ENCODE results near the gene HTT.

The HTT gene

GRCh38 chr4:3196670-3197359 lies 122.3 kb downstream of the HTT start:
- Histone ChIP-seq H3K27me3 (no peaks in the 10 kb centered on the region), H4K20me1 (peaks cover 0 to 83% (median 35%) of the 10 kb centered on the region in 11 experiments; a peak in 13 of 22 replicates), H3K9ac (0 out of 22 replicates have a peak overlapping the region, but pooled peaks of 1 of the 11 experiments have one; percentile 27), H3K4me2 (peak overlapping the region in 4 of 11 experiments; percentile 7 to 37 (median 16); a peak in 3 of 22 replicates), H3K4me3 (no peak overlapping the region), H3K4me1 (peaks cover 8 to 42% (median 30%) of the 10 kb centered on the region in 10 experiments), H3K36me3 (peaks cover 62 to 95% (median 84%) of the 10 kb centered on the region in 11 experiments), H3K27ac (no peak overlapping the region), H3K9me3 (replicated peaks in 1 of 11) (no peaks in the 10 kb centered on the region)
- TF ChIP-seq Cebpa-rat (IDR thresholded peaks at IDR 0.05) = no peak

DNA sequence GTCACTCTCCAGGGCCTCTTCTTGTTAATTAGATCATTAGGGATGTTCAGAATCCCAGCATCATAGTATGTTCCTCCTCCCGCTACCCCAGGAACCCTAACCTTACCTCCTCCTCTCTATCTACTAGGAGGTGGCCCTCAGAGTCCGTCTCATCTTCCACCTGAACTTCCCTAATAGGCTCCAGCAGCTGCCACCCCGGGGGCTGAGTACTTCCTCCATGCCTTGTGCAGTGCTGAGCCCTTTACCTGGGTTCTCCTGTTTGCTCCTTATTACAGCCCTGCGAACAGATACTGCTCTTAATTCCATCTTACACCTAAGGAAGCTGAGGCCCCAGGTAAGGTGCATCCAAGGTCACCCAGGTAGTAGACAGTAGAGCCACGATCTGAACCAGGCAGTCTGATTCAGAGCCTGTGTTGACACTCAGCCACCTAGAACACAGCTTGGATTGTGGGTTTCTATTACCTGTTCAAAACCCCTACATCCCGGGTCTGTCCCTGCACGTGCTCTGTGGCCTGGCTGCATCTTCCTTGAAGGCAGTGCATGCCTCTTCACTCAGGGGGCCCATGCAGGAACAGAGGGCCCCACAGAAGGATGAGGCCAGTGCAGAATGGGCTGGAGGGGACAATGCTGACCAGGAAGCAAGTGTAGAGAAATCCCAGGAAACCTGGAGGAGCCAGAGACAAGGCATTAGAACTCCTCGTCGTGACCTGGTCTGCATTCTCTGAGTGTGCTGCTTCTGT lies 123.1 kb downstream of the HTT start:
- Histone ChIP-seq H3K27ac (no peak overlapping the region), H3K4me3 (no peak overlapping the region), H3K9me3 (replicated peaks in 1 of 11) (no peaks in the 10 kb centered on the region), H3K27me3 (no peaks in the 10 kb centered on the region), H3K4me1 (peaks cover 15 to 45% (median 37%) of the 10 kb centered on the region in 10 experiments), H3K36me3 (peaks cover 58 to 88% (median 78%) of the 10 kb centered on the region in 11 experiments), H3K4me2 (no peak overlapping the region), H4K20me1 (peaks cover 0 to 83% (median 41%) of the 10 kb centered on the region in 11 experiments; a peak in 13 of 22 replicates), H3K9ac (no peak overlapping the region)
- no peak for TF ChIP-seq Cebpa-rat (IDR thresholded peaks at IDR 0.05)

DNA sequence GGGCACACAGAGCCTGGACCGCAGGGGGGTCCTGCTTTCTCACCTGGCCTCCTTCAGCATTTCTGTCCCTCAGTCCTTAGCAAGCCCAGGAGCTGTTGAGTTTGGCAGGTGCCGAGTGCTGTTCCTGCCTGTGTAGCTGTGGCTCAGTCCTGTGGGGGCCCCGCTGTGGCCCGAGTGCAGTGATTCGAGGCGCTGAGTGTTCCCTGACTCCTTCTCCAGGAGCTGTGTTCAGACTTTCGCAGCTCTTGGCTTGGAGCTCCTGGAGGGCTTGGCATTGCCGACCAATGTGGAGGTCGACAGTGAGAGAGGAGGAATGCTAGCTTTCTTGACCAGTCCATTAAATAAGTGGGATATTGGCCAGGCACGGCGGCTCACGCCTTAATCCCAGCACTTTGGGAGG lies 124.4 kb downstream of the HTT start:
- Histone ChIP-seq H3K4me1 (peaks cover 23 to 59% (median 51%) of the 10 kb centered on the region in 10 experiments), H3K36me3 (peaks cover 58 to 83% (median 71%) of the 10 kb centered on the region in 11 experiments)

GRCh38 chr4:3199653-3200422 lies 125.4 kb downstream of the HTT start:
- H3K27me3 ChIP-seq = no peaks in the 10 kb centered on the region
- no peak overlapping the region for H3K9ac ChIP-seq
- peaks cover 0 to 69% (median 39%) of the 10 kb centered on the region in 11 experiments; a peak in 12 of 22 replicates for H4K20me1 ChIP-seq
- H3K4me1 ChIP-seq = peaks cover 23 to 68% (median 61%) of the 10 kb centered on the region in 10 experiments
- H3K36me3 ChIP-seq = peaks cover 52 to 83% (median 70%) of the 10 kb centered on the region in 11 experiments
- H3K4me3 ChIP-seq = no peak overlapping the region
- TF ChIP-seq Cebpa-rat (IDR thresholded peaks at IDR 0.05) = no peak
- H3K4me2 ChIP-seq = peak overlapping the region in 4 of 11 experiments; percentile 34 to 83 (median 80); a peak in 3 of 22 replicates
- H3K27ac ChIP-seq = peak overlapping the region in 1 of 11 experiments; percentile 20; a peak in 2 of 22 replicates
- H3K9me3 ChIP-seq (replicated peaks in 1 of 11) = no peaks in the 10 kb centered on the region

More for the DNA sequence above, 124.4 kb downstream of the HTT start:
- Histone ChIP-seq H3K27me3 (no peaks in the 10 kb centered on the region), H3K9ac (no peak overlapping the region), H4K20me1 (peaks cover 0 to 75% (median 41%) of the 10 kb centered on the region in 11 experiments; a peak in 13 of 22 replicates), H3K9me3 (replicated peaks in 1 of 11) (no peaks in the 10 kb centered on the region), H3K4me2 (no peak overlapping the region), H3K27ac (peak overlapping the region in 1 of 11 experiments; percentile 6; a peak in 1 of 22 replicates), H3K4me3 (no peak overlapping the region)
- no peak for TF ChIP-seq Cebpa-rat (IDR thresholded peaks at IDR 0.05)

DNA sequence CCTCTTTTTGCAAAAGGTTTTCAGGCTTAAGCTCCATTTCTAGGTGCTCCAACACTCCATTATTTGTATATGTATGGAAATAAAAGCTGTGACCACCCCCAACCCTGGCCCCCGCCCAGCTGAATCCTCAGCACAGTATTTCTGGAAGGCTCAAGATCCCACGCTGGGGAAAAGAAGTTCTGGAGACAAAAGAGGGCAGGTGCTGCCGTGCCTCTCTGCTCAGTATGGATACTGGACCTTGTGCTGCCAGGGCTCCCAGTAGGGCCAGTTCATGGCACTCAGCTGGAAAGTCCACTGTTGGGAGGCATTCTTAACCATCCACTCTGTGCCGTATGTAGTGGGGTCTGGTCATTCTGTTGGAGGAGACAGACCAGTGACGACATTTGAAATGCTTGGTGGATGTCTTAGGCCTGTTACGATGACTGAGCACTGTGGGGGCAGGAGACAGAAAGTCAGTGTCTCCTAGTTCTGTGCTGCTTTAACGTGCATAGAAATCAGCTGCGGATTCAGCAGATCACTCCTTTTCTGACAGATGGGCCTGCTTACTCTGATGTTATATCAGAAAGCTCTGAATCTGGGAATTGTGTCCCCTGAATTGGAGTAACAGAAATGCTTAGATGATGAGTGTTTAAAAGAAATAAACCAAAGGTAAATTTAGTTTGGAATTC lies 126.1 kb downstream of the HTT start:
- Histone ChIP-seq H3K36me3 (peaks cover 47 to 81% (median 63%) of the 10 kb centered on the region in 11 experiments), H4K20me1 (peaks cover 0 to 62% (median 32%) of the 10 kb centered on the region in 11 experiments; a peak in 12 of 22 replicates), H3K27ac (peak overlapping the region in 3 of 11 experiments; percentile 19 to 30 (median 25); a peak in 3 of 22 replicates), H3K4me3 (no peak overlapping the region), H3K27me3 (no peaks in the 10 kb centered on the region), H3K4me2 (peak overlapping the region in 7 of 11 experiments; percentile 63 to 85 (median 80); a peak in 12 of 22 replicates), H3K4me1 (peaks cover 23 to 71% (median 61%) of the 10 kb centered on the region in 10 experiments), H3K9ac (peak overlapping the region in 3 of 11 experiments; percentile 3 to 33 (median 18); a peak in 1 of 22 replicates), H3K9me3 (replicated peaks in 1 of 11) (no peaks in the 10 kb centered on the region)
- TF ChIP-seq Cebpa-rat (IDR thresholded peaks at IDR 0.05) = no peak

DNA sequence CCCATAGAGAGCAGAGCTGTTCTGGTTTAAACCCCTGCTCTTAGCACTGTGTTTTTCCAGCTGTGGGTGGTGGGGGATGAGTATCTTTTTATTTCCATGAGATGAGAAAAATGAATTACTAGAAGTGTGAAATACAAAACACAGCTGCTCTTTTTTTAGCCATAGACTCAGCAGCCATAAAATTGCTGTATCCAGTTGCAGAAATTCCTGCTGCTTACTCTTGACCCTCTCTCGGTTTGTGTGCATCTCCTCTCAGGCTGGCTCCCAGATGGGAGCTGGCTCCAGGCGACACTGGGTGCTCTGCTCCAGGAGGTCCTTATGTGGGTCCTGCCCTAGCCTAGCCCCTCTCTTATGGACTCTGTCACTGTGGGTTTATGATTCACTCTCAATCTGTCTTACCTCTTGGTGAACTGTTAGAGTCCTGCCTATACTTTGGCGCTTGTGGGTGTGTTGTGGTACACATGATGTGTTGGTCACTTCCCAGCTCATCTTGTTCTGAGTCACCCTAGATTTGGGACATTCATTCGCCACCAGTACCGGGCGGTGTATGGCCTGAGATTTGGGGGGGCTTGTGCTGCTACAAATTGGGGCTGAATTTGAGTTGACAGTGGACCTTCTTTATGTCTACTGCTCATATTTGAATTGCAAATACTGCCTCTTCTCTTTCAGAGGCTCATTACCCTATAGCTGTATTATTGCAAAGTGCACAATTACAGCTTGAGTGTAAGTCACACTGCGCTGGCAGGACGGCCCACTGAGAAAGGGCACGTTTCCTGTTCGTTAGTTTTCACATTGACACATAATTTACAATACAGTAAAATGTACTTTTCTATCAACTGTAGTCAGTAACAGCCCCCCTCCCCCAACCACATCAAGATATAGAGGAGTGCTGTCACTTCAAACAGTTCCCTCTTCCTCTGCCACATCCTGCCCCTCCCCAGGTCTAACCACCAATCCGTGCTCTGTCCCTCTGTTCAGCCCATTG lies 127.5 kb downstream of the HTT start:
- Histone ChIP-seq H3K9me3 (replicated peaks in 1 of 11) (no peaks in the 10 kb centered on the region), H3K27me3 (no peaks in the 10 kb centered on the region), H3K4me3 (no peak overlapping the region; a peak in 3 of 20 replicates), H3K9ac (peak overlapping the region in 7 of 11 experiments; percentile 11 to 50 (median 27); a peak in 9 of 22 replicates), H3K36me3 (peaks cover 44 to 81% (median 62%) of the 10 kb centered on the region in 11 experiments), H3K4me2 (peak overlapping the region; percentile 58 to 86 (median 79)), H3K27ac (peak overlapping the region in 9 of 11 experiments; percentile 32 to 67 (median 57); a peak in 18 of 22 replicates), H4K20me1 (peaks cover 0 to 47% (median 28%) of the 10 kb centered on the region in 11 experiments; a peak in 12 of 22 replicates), H3K4me1 (peaks cover 23 to 58% (median 52%) of the 10 kb centered on the region in 10 experiments)
- TF ChIP-seq Cebpa-rat (IDR thresholded peaks at IDR 0.05) = no peak

Measured in BLaER1 treated with 17β-estradiol and CSF1 and Interleukin-3, amounts not matched to agents 10 nM and 100 nM (cell line).